Activated CD4-positive, alpha-beta T cell treated with anti-CD3 and anti-CD28 coated beads, Interleukin-2, Interleukin-4, amounts not matched to agents 100 ng/mL and 50 ng/mL, durations not matched to agents 16 hours and 8 hours (primary cell): Measurements from ENCODE around the gene CPED1.
"Not testable (repeated sequence)": the region's sequence is repeated elsewhere in the genome, so short reads cannot be mapped to it uniquely, and the experiment has no call there.

Experiments used
- DNase-seq: peaks from one replicate; pipeline ENCODE4 v3.0.0-alpha.2; 2020; ENCODE audit warnings: low spot score

The CPED1 gene

DNA sequence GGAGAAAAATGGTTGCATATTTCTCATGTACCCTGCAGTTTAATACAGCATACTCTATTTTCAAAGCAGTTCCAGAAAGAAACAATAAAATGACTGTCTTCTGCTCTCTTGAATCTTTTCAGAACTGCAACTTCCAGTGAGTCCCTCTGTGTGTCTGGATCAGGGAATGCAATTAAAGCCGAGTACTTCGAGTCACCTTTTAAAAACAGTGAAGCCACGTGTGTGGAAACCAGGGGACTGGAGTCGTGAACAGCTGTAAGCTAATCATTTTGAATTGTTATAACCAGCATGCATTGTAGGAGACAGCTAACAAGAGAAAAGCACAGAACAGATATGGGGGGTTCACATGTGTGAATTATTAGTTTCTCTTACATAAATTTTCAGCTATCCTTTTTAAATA lies 109.1 kb downstream of the CPED1 start:
- DNase-seq: no peak

DNA sequence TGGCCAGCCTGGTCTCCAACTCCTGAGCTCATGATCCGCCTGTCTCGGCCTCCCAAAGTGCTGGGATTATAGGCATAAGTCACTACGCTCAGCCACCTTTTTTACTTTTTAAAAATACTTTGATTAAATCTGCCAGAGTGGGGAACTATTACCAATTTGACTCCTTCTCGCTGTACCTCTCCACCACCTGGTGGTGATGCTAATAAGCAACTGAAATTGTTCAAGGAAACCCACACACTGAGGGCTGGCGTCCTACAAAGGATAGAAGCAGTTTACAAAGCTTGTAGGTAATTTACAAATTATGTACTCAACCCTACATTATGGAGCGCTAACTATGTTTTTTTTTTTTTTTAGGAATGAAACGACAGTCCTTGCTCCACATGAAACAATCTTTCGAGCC lies 111.1 kb downstream of the CPED1 start:
- DNase-seq: no peak

DNA sequence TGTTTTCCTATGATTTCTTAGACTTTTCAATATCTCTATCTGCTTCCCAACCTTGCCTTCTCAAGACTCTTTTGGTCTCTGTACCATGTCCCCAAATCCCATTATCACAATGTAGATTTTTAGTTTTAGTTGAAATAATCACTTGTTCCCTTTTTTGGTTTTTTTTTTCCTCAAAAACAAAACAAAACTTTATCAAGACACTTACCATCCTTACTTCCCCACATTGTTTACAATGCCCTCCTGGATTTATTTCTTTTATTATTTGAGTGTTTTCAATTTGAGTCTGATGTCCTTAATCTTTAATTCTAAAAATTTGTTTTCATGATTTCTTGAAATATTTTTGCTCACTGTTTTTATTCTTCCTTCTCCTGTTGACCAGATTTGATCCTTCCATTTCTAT lies 112.6 kb downstream of the CPED1 start:
- DNase-seq: no peak

DNA sequence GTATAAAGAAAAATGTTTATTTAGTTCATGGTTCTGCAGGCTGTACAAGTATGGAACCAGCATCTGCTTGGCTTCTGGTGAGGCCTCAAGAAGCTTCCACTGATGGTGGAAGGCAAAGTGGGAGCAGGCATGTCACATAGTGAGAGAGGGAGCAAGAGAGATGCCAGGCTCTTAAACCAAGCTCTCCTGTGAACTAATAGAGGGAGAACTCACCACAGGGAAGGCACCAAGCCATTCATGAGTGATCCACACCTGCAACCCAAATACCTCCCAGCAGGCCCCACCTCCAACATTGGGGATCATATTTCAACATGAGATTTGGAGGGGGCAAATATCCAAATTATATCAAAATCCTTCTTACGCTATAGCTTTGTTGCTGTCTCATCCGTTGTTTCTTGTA lies 113.1 kb downstream of the CPED1 start:
- DNase-seq: no peak

DNA sequence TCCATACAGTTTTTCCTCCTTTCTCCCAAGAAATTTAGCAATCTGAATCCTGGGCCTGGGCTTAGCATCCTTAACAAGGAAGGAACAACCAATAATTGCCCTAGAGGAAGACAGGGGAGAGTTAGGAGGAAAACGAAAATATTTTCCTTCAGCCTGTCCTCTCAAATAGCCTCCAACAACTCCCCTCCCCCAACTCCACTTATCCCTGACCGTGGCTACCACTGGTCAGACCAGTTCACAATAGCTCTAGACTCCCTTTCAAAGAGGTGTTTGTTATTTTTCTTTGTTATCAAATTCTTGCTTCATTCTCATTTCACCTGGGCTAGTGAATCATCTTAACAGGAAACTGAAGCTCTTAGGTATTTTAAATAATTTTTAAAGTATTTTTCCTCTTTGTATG lies 114.1 kb downstream of the CPED1 start:
- no peak for DNase-seq

DNA sequence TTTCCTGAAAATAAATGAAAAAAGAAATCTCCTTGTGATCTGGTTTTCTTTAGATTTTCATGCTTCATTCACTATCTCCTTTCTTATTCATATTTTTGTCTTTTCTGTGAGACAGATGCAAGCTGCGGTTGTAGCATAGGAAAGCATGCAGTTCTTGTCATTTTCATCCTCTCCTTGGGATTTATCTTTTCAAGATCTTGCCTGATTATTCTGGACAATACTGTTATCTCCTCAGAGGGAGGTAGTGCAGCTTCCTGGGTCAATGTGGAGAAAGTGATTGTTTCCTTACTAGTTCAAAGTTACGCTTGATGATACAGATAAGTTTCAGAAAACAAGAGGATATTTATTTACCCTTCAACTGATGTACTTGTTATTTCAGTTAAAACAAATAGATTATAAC lies 114.6 kb downstream of the CPED1 start:
- DNase-seq: no peak

DNA sequence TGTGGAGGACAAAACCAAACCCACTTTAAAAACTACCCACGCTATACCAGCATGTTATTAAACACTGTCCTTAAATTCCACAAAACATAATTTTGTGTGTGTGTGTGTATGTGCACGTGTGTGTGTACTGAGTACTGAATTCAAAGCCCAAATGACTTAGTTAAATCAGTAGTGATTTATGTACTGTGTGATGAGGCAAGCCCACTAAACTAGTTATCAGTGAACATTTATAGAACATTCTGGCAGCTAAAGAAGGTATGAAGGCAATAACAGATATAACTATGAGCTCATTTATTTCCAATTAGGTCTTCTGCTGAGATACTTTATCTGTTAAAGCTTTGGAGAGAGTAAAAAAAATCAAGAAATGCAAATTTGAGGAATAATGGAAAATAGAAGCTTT lies 115.1 kb downstream of the CPED1 start:
- no peak for DNase-seq

DNA sequence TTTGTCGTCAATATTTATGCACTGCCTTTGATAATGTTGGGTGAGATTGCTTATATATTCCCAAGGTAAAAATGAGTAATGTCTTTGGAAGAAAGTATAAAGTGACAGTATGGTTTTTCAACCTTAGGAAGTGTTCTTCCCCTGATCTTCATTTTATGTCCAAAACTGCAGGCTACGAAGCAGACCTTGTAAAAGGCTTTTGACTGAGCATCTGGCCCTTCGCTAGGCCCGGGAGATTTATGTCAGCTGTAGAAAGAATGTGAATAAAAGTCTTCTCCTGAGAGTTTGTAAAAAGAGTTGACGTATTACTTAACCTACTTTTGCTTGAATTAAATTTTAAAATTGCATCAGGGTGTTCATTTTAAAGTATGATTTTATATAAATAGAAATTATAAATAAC lies 116.8 kb downstream of the CPED1 start:
- DNase-seq: no peak

DNA sequence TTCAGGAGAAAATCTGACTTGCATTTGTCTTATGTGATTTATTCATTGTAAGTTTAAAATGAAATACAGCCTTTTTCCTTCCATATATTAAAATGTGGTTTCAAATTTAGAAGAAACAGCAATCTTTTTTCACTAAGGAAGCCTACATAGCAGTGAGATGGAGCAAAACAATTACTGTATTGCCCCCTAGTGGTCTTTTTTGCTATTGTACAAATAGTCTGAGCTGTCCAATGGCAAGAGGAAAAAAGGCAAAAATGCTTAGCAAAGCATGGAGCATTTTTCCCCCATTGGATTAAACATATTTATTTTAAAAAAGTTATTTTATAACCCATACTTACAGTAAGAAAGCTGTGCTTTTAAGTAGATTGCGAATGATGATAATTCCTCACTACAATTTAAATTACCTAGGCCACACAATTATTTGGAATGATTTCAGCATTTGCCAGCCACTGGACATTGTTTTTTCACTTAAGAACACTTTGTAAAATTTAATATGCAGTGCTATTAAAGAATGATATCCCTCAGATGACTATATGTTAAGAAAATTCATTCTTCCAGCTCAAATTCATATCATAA lies 119.5 kb downstream of the CPED1 start:
- DNase-seq: peak; percentile 63

- no peak for DNase-seq
Observed at GRCh38 chr7:121109145-121109544, 120.6 kb downstream of the CPED1 start.

DNA sequence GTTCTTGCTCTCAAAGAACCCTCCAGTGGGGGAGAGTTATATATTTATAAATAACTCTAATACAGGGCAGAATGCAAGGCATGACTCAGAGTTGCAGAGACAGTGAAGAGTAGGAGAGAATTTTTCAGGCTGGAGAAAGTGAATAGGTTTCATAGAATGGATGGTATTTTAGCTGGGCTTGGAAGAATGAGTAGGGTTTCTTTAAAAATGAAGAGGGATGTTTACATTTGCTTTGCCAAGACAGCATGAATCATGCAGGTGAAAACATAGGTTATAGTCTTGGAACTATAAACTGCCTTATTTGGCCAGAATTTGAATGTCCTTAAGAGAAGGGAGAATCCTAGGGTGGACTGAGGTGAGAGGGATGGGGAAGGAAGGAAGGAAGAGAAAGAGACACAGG lies 124.8 kb downstream of the CPED1 start:
- no peak for DNase-seq

DNA sequence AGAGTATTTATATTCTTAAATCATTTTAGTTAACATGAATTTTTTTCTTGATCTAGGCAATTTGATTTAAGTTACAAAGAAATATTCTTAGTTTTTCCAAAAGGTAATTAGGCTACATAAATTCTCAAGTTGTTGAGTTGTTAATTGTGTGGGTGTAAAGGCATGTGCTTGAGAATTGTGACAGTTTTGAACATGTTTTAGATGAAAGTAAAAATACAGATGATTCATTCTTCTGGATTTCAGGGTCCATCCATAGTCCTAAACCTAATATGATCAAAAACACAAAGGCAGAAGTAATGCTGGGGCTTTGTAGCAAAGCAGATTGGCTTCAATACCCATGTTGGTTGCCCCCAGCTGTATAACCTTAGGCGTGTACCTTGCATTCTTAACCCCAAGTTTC lies 127.9 kb downstream of the CPED1 start:
- no peak for DNase-seq

- DNase-seq: no peak
Observed at GRCh38 chr7:121119047-121119446, 130.5 kb downstream of the CPED1 start.

- DNase-seq: no peak
Observed at GRCh38 chr7:121123032-121123431, 134.5 kb downstream of the CPED1 start.

- DNase-seq: not testable (repeated sequence)
Observed at GRCh38 chr7:121125454-121125853, 136.9 kb downstream of the CPED1 start.

DNA sequence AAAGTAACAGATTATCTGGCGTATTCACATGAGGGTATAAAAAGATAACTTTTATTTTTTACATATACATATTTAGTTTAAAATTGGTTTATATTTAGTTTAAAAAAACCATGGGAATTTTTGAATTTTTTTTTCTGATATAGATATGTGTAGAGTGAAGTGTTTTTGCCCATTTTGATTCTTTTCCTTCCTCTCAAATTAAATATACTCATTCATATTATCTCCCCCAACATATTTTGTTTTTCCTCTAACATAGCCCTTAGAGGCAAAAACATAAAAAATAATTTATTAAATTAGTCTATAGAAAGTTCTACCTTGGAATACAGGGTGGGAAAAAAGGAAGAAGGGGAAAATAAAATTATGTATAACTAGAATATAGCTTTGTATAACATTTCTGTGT lies 137.7 kb downstream of the CPED1 start:
- no peak for DNase-seq

DNA sequence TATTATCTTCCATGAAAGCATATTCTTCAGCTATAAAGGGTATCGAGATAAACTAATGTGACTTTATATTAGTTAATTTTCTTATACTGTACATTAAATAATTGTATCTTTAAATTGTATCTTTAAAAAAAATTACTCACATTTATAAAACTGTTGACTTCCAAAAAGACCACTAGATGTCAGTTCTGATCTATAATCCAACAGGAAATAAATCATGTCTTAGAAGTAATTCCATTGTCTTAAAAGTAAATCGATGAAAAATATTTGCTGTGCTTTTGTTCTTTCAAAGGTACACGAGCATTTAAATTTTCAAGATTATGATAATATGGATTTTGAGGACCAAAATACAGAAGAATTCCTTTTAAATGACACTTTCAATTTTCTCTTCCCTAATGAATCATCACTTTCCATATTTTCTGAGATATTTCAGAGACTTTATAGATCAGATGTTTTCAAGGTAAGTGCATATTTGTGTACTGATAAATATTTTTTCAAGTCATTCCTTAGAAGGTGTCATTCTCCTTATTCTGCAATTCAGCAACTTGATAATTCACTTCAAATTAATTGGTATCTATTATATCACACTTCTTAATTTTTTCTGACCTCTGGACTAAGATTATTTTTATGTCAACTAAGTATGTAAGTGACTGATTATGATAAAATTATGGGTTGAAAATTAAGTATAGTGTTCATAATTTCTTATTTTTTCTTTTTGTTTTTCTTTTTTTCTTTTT lies 138.5 kb downstream of the CPED1 start:
- DNase-seq: no peak

GRCh38 chr7:121132940-121133339 lies 144.4 kb downstream of the CPED1 start:
- no peak for DNase-seq

DNA sequence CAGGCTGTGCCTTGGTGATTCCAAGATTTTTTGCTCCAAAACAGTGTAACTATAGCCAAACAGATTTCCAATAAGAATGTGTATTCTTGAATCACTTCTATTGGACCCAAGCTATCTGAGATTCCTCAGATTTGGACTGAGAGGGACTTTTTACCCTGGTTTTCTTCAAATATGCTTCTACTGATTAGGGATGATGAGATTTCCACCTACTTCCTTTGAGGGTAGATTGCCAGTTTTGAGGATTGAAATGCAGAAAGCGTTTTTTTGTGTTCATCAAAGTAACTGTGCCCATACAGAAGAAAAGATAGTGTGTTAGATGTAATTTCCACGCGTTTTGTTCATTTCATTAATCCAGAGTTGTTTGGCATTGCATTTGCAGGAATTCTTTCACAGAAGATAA lies 144.9 kb downstream of the CPED1 start:
- no peak for DNase-seq

DNA sequence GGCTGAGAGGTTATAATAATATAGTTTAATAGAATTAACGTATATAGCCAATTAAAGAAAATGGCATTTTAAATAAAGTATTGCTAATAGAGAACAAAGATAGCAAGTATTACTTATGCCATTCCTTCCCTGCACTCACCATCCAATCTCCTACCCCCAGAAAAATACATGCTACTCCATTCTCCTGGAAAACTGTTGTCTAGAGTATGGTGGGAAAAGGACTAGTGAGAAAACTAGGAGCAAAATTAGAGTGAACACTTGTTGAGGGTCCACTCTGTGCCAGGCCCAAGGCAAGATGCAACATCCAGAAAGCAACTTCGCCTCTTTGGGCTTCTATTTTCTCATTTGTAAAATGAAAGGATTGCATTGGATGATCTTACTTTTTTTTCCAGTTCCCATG lies 149.1 kb downstream of the CPED1 start:
- no peak for DNase-seq

DNA sequence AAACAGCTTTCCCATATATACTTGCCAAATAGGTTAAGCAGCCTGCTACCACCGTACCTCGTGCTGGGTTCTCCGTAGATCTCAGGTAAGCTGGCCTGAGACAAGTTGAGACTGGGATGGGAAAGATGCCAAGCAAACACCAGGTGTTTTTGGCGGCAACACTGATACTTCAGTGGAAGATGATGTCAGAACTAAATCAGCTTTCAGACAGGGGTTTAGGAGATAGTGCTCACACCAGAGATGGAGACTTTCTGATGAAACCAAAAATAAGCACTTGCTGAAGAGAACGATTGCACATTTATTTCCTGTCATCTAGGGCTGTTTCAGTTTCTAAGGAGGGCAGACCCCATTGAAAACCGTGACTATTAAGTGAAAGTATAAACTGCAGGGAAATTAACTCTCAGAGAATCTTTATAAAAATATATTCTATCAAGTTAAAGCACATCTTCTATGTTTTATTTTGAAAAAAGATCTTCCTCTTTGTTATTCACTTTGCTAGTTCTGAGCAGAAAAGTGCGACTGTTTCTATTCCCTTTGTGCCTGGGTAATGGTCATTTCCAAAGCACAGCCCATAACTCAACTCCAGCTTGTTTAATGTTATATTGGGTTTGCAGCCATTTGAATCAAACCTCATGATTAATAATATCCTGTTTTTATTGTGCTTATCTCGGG lies 149.9 kb downstream of the CPED1 start:
- DNase-seq: peak; percentile 25

DNA sequence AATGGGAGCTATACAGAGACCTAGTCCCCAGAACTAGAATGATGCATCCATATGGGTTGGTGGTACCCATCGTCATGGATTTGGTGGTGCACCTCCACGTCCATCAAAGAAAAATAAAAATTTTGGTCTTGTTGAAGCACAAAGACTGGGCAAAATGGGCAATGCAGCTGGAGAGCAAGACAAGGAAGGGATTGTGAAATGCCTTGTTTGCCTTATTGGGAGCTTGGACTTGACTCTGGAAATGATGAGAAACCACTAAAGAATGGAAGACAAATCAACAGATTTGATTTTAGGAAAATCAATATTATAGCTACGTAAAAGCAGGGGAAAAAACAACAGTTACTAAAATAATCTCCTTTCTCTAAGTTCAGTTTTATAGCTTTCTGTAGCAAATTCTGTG lies 150.9 kb downstream of the CPED1 start:
- DNase-seq: no peak

- DNase-seq: no peak
Observed at GRCh38 chr7:121140790-121141189, 152.3 kb downstream of the CPED1 start.

DNA sequence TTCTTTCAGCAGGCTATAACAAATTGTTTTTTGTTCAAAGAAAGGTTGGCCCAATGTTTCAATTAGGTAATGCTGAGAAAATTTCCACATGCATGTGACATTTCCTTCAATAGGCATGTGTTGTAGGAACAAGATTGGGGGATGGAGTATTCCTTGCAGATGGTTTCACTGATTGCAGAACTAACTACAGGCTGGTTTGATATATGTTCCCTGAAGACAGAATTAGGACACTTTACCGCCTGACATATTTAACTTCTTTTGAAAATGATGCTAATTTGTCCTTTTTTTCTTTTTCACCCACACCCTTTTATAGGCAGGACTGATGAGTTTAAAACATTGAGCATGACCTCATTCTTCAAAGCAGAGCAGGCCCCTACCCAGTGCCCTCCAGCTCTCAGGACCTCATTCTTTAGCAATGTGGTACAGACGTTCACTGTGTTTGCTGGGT lies 163.3 kb downstream of the CPED1 start:
- no peak for DNase-seq
